Activated CD8-positive, alpha-beta T cell treated with anti-CD3 and anti-CD28 coated beads for 36 hours (primary cell): ENCODE results near the gene SOCS4. TPM values are rescaled to one million over a fixed set of nuclear protein-coding genes. Genes with fewer than 3 reads are reported as not detected.

Source experiments
- ATAC-seq: fragments of 200-7000 bp; cut with Tn5 transposase; one replicate; pipeline ENCODE4 v1.10.0; 2021; ENCODE audit warnings: mild to moderate bottlenecking, moderate library complexity
- CTCF ChIA-PET: fragments of 350-600 bp; sonication (Branson Sonifier 250); formaldehyde crosslinking; loops from one replicate; lab custom pipeline; 2021; ENCODE audit warnings: antibody characterized with exemption; lab: Charles Lee
- POLR2A ChIA-PET: fragments of 350-600 bp; sonication (Branson Sonifier 250); formaldehyde crosslinking; loops from one replicate; lab custom pipeline; 2021; ENCODE audit warnings: antibody characterized with exemption; lab: Charles Lee
- DNase-seq: peaks from one replicate; pipeline ENCODE4 v3.0.0-alpha.2; 2020
- H3K27ac Mint-ChIP-seq: one replicate; pipeline ENCODE4 v1.8.0; 2021; ENCODE audit warnings: mild to moderate bottlenecking, mixed read lengths
- H3K27me3 Mint-ChIP-seq: one replicate; pipeline ENCODE4 v1.8.0; 2021; ENCODE audit warnings: mixed read lengths
- H3K36me3 Mint-ChIP-seq: one replicate; pipeline ENCODE4 v1.8.0; 2021; ENCODE audit warnings: low read depth, mixed read lengths
- H3K4me1 Mint-ChIP-seq: one replicate; pipeline ENCODE4 v1.8.0; 2021; ENCODE audit warnings: low read depth, mixed read lengths
- H3K4me3 Mint-ChIP-seq: one replicate; pipeline ENCODE4 v1.8.0; 2021; ENCODE audit warnings: mild to moderate bottlenecking, moderate library complexity, mixed read lengths
- H3K9me3 Mint-ChIP-seq: one replicate; pipeline ENCODE4 v1.8.0; 2021; ENCODE audit warnings: mixed read lengths
- intact Hi-C: fragments of 100-400 bp; cut with micrococcal nuclease; formaldehyde crosslinking; loops from one replicate; pipeline ENCODE4 v1.10.0; 2022
- total RNA-seq, 2 experiments: library from RNA; stranded (reverse); gene quantifications; one replicate each; pipeline ENCODE4 v1.2.3, GENCODE V29; 2021
- TF ChIP-seq, protein P1 (sequence below): fragments of 200-600 bp; IDR thresholded peaks from one replicate; pipeline ENCODE4 v1.8.0; 2022; ENCODE audit warnings: antibody characterized with exemption, mild to moderate bottlenecking

Gene SOCS4, protein sequence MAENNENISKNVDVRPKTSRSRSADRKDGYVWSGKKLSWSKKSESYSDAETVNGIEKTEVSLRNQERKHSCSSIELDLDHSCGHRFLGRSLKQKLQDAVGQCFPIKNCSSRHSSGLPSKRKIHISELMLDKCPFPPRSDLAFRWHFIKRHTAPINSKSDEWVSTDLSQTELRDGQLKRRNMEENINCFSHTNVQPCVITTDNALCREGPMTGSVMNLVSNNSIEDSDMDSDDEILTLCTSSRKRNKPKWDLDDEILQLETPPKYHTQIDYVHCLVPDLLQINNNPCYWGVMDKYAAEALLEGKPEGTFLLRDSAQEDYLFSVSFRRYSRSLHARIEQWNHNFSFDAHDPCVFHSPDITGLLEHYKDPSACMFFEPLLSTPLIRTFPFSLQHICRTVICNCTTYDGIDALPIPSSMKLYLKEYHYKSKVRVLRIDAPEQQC
- 10 to 100 TPM; 19.8 to 20.8 TPM for total RNA-seq

DNA sequence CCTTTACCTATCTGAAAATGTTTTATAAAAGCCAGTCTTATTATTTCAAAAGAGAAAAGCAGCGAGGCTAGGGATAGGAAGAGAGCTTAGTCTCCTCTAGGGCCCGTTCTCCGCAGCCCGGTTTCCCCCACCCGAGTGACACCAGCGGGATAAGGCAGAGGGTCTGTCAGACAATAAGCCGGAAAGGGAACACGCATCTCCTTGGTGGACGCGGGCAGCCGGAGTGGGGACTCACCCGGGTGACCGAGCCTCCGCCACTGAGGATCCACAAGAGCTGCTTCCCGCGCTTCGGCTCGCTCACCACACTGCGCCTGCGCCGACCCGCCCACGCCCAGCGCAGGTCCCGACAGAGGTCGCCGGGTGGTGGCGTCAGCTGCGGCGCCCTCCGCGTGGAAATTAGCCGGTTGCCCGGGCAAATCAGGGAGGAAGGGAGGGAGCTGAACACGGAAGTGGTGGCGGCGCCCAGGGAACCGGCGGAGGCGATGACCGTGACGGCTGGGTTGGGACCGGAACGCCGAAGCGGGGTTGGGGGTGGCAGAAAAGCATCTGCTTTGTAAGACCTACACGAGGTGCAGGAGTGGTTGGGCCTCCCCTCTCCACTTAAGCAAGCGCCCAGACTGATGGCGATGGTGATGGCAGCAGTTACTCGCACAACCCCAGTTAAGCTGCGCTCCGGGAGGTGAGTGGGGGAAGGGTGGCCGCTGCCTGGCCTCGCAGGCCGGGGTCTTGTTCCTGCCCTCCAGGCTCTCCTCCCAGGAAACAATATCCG lies at the start of gene SOCS4, which contains the start of gene WDHD1:
Gene SOCS4, plus strand, starts transcription at position 444 of the 769 bp plus-strand sequence. CDS start 15,806 bp downstream, outside the sequence.
Gene WDHD1, minus strand, starts transcription at position 307 of the 769 bp plus-strand sequence. CDS start 312 bp downstream, outside the sequence.
- H3K27me3 Mint-ChIP-seq, result no peaks in the 10 kb centered on the region
- CTCF ChIA-PET, result interaction anchor here (0.9 to 2.2 kb wide), 5 partner anchors 17 to 134 kb away, joined by 3 to 19 read pairs (median 4); partner anchors contain the start of gene MAPK1IP1L
- DNase-seq, result peak; percentile 97
- TF ChIP-seq, protein P1, sequence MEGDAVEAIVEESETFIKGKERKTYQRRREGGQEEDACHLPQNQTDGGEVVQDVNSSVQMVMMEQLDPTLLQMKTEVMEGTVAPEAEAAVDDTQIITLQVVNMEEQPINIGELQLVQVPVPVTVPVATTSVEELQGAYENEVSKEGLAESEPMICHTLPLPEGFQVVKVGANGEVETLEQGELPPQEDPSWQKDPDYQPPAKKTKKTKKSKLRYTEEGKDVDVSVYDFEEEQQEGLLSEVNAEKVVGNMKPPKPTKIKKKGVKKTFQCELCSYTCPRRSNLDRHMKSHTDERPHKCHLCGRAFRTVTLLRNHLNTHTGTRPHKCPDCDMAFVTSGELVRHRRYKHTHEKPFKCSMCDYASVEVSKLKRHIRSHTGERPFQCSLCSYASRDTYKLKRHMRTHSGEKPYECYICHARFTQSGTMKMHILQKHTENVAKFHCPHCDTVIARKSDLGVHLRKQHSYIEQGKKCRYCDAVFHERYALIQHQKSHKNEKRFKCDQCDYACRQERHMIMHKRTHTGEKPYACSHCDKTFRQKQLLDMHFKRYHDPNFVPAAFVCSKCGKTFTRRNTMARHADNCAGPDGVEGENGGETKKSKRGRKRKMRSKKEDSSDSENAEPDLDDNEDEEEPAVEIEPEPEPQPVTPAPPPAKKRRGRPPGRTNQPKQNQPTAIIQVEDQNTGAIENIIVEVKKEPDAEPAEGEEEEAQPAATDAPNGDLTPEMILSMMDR, result no peak
- peak; percentile 95 for ATAC-seq
- no peaks in the 10 kb centered on the region for H3K9me3 Mint-ChIP-seq
- POLR2A ChIA-PET, result interaction anchor here (0.6 to 6.1 kb wide), 25 partner anchors 9 to 515 kb away, joined by 3 to 61 read pairs (median 4); partner anchors contain the start of gene MAPK1IP1L
- peaks cover 34% of the 10 kb centered on the region for H3K36me3 Mint-ChIP-seq
- peaks cover 43% of the 10 kb centered on the region for H3K4me1 Mint-ChIP-seq
- H3K27ac Mint-ChIP-seq, result peak within 1 kb of the TSS; percentile 97
- H3K4me3 Mint-ChIP-seq, result peak within 1 kb of the TSS; percentile 98
- intact Hi-C loops, result loop anchor here (2.0 kb wide), 1 partner anchor 24 kb away; the partner anchor contains the start of gene MAPK1IP1L

DNA sequence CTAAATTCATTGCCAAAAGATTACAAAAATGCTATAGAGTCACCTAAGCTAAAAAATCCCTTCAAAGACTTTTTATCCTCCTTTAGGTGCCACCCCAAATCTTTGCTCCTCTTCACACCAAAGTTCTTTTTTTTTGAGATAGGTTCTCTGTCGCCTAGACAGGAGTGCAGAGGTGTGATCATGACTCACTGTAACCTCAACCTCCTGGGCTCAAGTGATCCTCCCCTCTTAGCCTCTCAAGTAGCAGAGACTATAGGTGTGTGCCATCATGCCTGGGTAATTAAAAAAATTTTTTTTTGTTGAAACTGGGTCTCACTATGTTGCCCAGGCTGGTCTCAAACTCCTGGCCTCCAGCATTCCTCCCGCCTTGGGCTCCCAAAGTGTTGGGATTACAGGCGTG lies 48.0 kb upstream of the SOCS4 start:
- TF ChIP-seq, protein P1, result no peak
- POLR2A ChIA-PET, result no interaction called here
- DNase-seq, result peak; percentile 7
- Mint-ChIP-seq H3K27me3 (no peaks in the 10 kb centered on the region), H3K27ac (no peak overlapping the region), H3K36me3 (peaks cover 41% of the 10 kb centered on the region), H3K4me3 (no peak overlapping the region), H3K4me1 (no peaks in the 10 kb centered on the region), H3K9me3 (no peaks in the 10 kb centered on the region)
- intact Hi-C loops, result no loop called here
- CTCF ChIA-PET, result no interaction called here
- ATAC-seq, result no peak

DNA sequence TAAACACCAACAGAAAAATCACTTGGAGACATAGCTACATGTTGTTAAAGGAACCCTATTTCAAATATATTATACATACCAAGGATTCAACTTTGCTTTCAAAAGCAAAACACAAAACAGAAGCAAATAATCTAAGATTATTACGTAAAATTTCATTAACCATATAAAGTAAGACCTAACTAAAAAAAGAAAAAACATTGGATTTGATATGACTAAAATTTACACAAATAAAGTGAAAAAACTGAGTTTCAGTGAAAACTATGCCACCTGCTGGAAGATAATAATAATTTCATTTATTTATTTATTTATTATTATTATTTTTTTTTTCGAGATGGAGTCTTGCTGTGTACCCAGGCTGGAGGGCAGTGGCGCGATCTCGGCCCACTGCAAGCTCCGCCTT lies 45.3 kb upstream of the SOCS4 start:
- H3K27me3 Mint-ChIP-seq, result no peaks in the 10 kb centered on the region
- TF ChIP-seq, protein P1, result no peak
- POLR2A ChIA-PET, result no interaction called here
- no peaks in the 10 kb centered on the region for H3K4me1 Mint-ChIP-seq
- peaks cover 43% of the 10 kb centered on the region for H3K36me3 Mint-ChIP-seq
- H3K27ac Mint-ChIP-seq, result no peak overlapping the region
- H3K4me3 Mint-ChIP-seq, result no peak overlapping the region
- CTCF ChIA-PET, result interaction anchor here (0.6 kb wide), 1 partner anchor 26 kb away, joined by 3 read pairs; no protein-coding TSS in a partner anchor
- DNase-seq, result no peak
- intact Hi-C loops, result no loop called here
- ATAC-seq, result no peak
- no peaks in the 10 kb centered on the region for H3K9me3 Mint-ChIP-seq

DNA sequence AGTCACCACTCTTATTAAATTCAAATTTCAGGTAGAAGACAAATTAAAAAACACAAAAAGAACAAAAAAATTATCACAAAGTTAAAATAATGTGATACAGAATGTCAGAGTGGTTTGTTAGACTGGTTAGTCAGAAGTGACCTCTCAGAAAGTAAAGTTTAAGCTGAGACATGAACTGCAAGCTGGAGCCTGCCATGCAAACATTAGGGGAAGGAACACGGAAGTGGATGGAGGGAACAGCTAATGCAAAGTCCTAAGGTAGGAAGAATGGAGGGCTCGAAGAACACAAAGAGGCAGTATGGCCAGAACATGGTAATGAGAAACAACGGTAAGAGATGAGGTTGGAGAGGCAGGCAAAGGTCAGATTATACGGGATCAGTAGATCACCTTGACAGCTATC lies 41.9 kb upstream of the SOCS4 start:
- intact Hi-C loops, result no loop called here
- Mint-ChIP-seq H3K27me3 (no peaks in the 10 kb centered on the region), H3K4me3 (no peak overlapping the region), H3K4me1 (no peaks in the 10 kb centered on the region), H3K36me3 (peaks cover 46% of the 10 kb centered on the region), H3K9me3 (no peaks in the 10 kb centered on the region), H3K27ac (no peak overlapping the region)
- ATAC-seq (no peak), DNase-seq (no peak)
- ChIA-PET POLR2A (no interaction called here), CTCF (interaction anchor here (0.8 to 1.7 kb wide), 3 partner anchors 82 to 211 kb away, joined by 3 to 6 read pairs (median 4); partner anchors contain the start of gene GCH1)
- TF ChIP-seq, protein P1, result no peak
